DMS53 treated with DMSO at 0.1 percent for 48 hours (cell line): ENCODE results near the gene LRWD1.

Source experiments
- DNase-seq: peaks from one replicate; lab custom pipeline; 2025; ENCODE audit not compliant: unreplicated experiment; lab: John Stamatoyannopoulos, UW

LRWD1 gene

GRCh38 chr7:102464577-102465280 is at the start of gene LRWD1, which contains the start of gene ALKBH4:
LRWD1 (plus strand) TSS chr7:102464984; CDS start chr7:102465081, 97 bp downstream.
ALKBH4 (minus strand) TSS chr7:102464863; CDS start chr7:102464836, 27 bp downstream.
- peak; percentile 84 for DNase-seq

- no peak for DNase-seq
Observed at GRCh38 chr7:102415685-102416225, 49.0 kb upstream of the LRWD1 start.

- DNase-seq: no peak
Observed at GRCh38 chr7:102416406-102416805, 48.4 kb upstream of the LRWD1 start.

GRCh38 chr7:102417105-102417504 is 47.7 kb upstream of the LRWD1 start:
- no peak for DNase-seq

GRCh38 chr7:102418592-102418991 is 46.2 kb upstream of the LRWD1 start:
- DNase-seq: no peak

GRCh38 chr7:102421706-102422240 is 43.0 kb upstream of the LRWD1 start:
- DNase-seq: no peak

- DNase-seq: no peak
Observed at GRCh38 chr7:102424129-102424551, 40.6 kb upstream of the LRWD1 start.

GRCh38 chr7:102424787-102425218 is 40.0 kb upstream of the LRWD1 start:
- DNase-seq: no peak

GRCh38 chr7:102425639-102426267 is 39.0 kb upstream of the LRWD1 start:
- no peak for DNase-seq

GRCh38 chr7:102426268-102427018 is 38.3 kb upstream of the LRWD1 start:
- DNase-seq: no peak

GRCh38 chr7:102427019-102427405 is 37.8 kb upstream of the LRWD1 start:
- DNase-seq: no peak

GRCh38 chr7:102429141-102429899 is 35.5 kb upstream of the LRWD1 start:
- DNase-seq: no peak

GRCh38 chr7:102431617-102432298 is 33.0 kb upstream of the LRWD1 start:
- peak; percentile 75 for DNase-seq

GRCh38 chr7:102432442-102433218 is 32.2 kb upstream of the LRWD1 start:
- DNase-seq: no peak

- DNase-seq: peak; percentile 52
Observed at GRCh38 chr7:102433219-102434038, 31.4 kb upstream of the LRWD1 start, which contains the start of gene ORAI2. ORAI2 (plus strand) TSS chr7:102433575; CDS start chr7:102438957, 5,382 bp downstream.

GRCh38 chr7:102434039-102434486 is 30.7 kb upstream of the LRWD1 start:
- no peak for DNase-seq

GRCh38 chr7:102436118-102436517 is 28.7 kb upstream of the LRWD1 start:
- DNase-seq: no peak
